DOHH2 (cell line): ENCODE results near the gene SLC6A12.

Experiments
- H3F3A ChIP-seq: fragments of 200-600 bp; sonication (generic), shearing (Covaris generic); 2 replicates; pipeline ENCODE4 v1.6.0; 2016; ENCODE audit warnings: antibody characterized with exemption, mild to moderate bottlenecking; ENCODE audit not compliant: control insufficient read depth, insufficient read depth
- H3K27ac ChIP-seq: fragments of 200-600 bp; sonication (generic); 2 replicates; pipeline ENCODE4 v1.5.1; 2014; ENCODE audit warnings: low read depth, mild to moderate bottlenecking, low read length, moderate library complexity
- H3K27me3 ChIP-seq: fragments of 200-600 bp; sonication (generic); 2 replicates; pipeline ENCODE4 v1.6.1; 2014; ENCODE audit warnings: mild to moderate bottlenecking, low read length, mixed read lengths; ENCODE audit not compliant: control insufficient read depth
- H3K36me3 ChIP-seq: fragments of 200-600 bp; sonication (generic); 2 replicates; pipeline ENCODE4 v1.6.1; 2014; ENCODE audit warnings: mild to moderate bottlenecking, low read length, moderate library complexity, mixed read lengths; ENCODE audit not compliant: control insufficient read depth
- H3K4me1 ChIP-seq: fragments of 200-600 bp; sonication (generic); 2 replicates; pipeline ENCODE4 v1.6.1; 2014; ENCODE audit warnings: mild to moderate bottlenecking, low read length, mixed read lengths; ENCODE audit not compliant: control insufficient read depth
- H3K4me2 ChIP-seq: fragments of 200-600 bp; sonication (generic); 2 replicates; pipeline ENCODE4 v1.6.0; 2014; ENCODE audit warnings: mild to moderate bottlenecking, low read length, moderate library complexity
- H3K4me3 ChIP-seq: fragments of 200-600 bp; sonication (generic); 2 replicates; pipeline ENCODE4 v1.5.1; 2014; ENCODE audit warnings: mild to moderate bottlenecking, low read length, mixed read lengths
- H3K79me2 ChIP-seq: fragments of 200-600 bp; sonication (generic); 2 replicates; pipeline ENCODE4 v1.6.1; 2014; ENCODE audit warnings: mild to moderate bottlenecking, low read length, mixed read lengths; ENCODE audit not compliant: control insufficient read depth
- H3K9me2 ChIP-seq: fragments of 200-600 bp; sonication (generic); replicated peaks from 2 replicates; pipeline ENCODE4 v1.6.1; 2014; ENCODE audit warnings: mild to moderate bottlenecking, low read length, mixed read lengths; ENCODE audit not compliant: control insufficient read depth
- H3K9me3 ChIP-seq: fragments of 200-600 bp; sonication (generic); 2 replicates; pipeline ENCODE4 v1.6.1; 2014; ENCODE audit warnings: antibody characterized with exemption, low read length, mixed read lengths; ENCODE audit not compliant: control insufficient read depth, insufficient read depth
- H4K20me1 ChIP-seq: fragments of 200-600 bp; sonication (generic); 2 replicates; pipeline ENCODE4 v1.6.0; 2014; ENCODE audit warnings: low read depth, mild to moderate bottlenecking, antibody characterized with exemption, low read length, moderate library complexity; ENCODE audit not compliant: control insufficient read depth, insufficient read depth
- CTCF ChIP-seq: fragments of 200-600 bp; sonication (generic); IDR thresholded peaks from one replicate; pipeline ENCODE4 v1.5.1; 2014; ENCODE audit warnings: antibody characterized with exemption, mild to moderate bottlenecking, low read depth, low read length; ENCODE audit not compliant: poor library complexity, severe bottlenecking
- EZH2phosphoT487 ChIP-seq: fragments of 200-600 bp; sonication (generic); IDR thresholded peaks from 2 replicates; pipeline ENCODE4 v1.6.1; 2017; ENCODE audit warnings: borderline replicate concordance, mild to moderate bottlenecking, antibody characterized with exemption, low read length, moderate library complexity, mixed read lengths

SLC6A12 gene

GRCh38 chr12:196436-196835, 17.5 kb downstream of the SLC6A12 start:
- Histone ChIP-seq H3F3A (no peaks in the 10 kb centered on the region), H3K27ac (no peak overlapping the region), H3K9me3 (no peaks in the 10 kb centered on the region), H3K27me3 (peaks cover 3% of the 10 kb centered on the region), H3K79me2 (no peaks in the 10 kb centered on the region), H3K9me2 (no peaks in the 10 kb centered on the region), H3K4me3 (no peak overlapping the region), H3K4me1 (no peaks in the 10 kb centered on the region), H3K36me3 (no peaks in the 10 kb centered on the region), H4K20me1 (no peaks in the 10 kb centered on the region), H3K4me2 (no peak overlapping the region)
- no peak for TF ChIP-seq CTCF
- TF ChIP-seq EZH2phosphoT487 = no peak

DNA sequence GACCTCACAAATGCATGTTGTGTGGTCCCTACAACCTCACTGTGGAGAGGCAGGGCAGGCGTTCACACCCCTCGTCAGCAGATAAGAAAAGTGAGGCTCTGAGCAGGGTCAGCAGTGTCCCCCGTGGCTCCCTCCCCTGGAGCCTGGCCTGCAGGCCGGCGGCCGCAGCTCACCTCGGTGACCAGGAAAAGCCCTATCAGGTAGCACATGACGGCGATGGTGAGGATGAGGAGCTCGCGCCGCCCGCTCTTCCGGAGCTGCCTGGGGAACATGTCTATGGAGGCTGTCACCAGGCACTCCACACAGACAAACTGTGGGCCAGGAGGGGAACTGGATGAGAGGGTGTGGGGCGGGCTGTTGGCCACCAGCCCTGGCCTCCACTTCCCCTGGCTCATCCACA, 18.0 kb downstream of the SLC6A12 start:
- Histone ChIP-seq H3K4me3 (no peak overlapping the region), H3K36me3 (no peaks in the 10 kb centered on the region), H3K4me1 (no peaks in the 10 kb centered on the region), H3K9me3 (no peaks in the 10 kb centered on the region), H4K20me1 (no peaks in the 10 kb centered on the region), H3K79me2 (no peaks in the 10 kb centered on the region), H3K27ac (no peak overlapping the region), H3F3A (no peaks in the 10 kb centered on the region), H3K27me3 (peaks cover 3% of the 10 kb centered on the region), H3K4me2 (no peak overlapping the region), H3K9me2 (no peaks in the 10 kb centered on the region)
- TF ChIP-seq CTCF (no peak), EZH2phosphoT487 (no peak)

DNA sequence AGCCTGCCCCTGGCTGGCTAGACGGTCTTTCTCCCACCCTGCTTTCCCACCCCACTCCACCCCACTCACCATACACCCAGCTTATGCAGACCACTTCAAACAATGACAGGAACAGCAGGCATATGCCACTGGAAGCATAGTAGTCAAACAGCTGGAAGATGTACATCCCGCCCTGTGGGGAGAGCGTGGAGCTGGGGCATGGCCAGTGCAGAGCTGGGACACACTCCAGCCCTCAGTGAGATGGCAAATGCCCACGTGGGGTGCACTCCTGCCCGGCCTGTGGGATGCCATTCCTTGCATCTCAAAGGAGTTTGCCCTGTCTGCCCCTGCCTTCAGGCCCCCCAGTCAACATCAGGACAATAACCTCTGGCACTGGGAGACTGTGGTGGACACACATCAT, 18.8 kb downstream of the SLC6A12 start:
- Histone ChIP-seq H3K27ac (no peak overlapping the region), H3K79me2 (no peaks in the 10 kb centered on the region), H3K36me3 (no peaks in the 10 kb centered on the region), H3K4me2 (no peak overlapping the region), H3F3A (no peaks in the 10 kb centered on the region), H3K27me3 (peaks cover 3% of the 10 kb centered on the region), H3K9me2 (no peaks in the 10 kb centered on the region), H3K9me3 (no peaks in the 10 kb centered on the region), H3K4me1 (no peaks in the 10 kb centered on the region), H3K4me3 (no peak overlapping the region), H4K20me1 (no peaks in the 10 kb centered on the region)
- TF ChIP-seq CTCF (no peak), EZH2phosphoT487 (no peak)

- H3K9me2 ChIP-seq = no peaks in the 10 kb centered on the region
- TF ChIP-seq EZH2phosphoT487 (no peak), CTCF (no peak)
Observed at GRCh38 chr12:194276-194675, 19.7 kb downstream of the SLC6A12 start.

More at GRCh38 chr12:194276-194675, 19.7 kb downstream of the SLC6A12 start:
- peaks cover 2% of the 10 kb centered on the region for H3K27me3 ChIP-seq
- no peak overlapping the region for H3K27ac ChIP-seq
- H3K79me2 ChIP-seq = no peaks in the 10 kb centered on the region
- no peak overlapping the region for H3K4me2 ChIP-seq
- no peaks in the 10 kb centered on the region for H3K36me3 ChIP-seq
- no peaks in the 10 kb centered on the region for H3F3A ChIP-seq
- no peak overlapping the region for H3K4me3 ChIP-seq
- H3K9me3 ChIP-seq = no peaks in the 10 kb centered on the region
- no peaks in the 10 kb centered on the region for H3K4me1 ChIP-seq
- no peaks in the 10 kb centered on the region for H4K20me1 ChIP-seq
